Measurements from ENCODE around the gene ADGRG6.

Gene ADGRG6

DNA sequence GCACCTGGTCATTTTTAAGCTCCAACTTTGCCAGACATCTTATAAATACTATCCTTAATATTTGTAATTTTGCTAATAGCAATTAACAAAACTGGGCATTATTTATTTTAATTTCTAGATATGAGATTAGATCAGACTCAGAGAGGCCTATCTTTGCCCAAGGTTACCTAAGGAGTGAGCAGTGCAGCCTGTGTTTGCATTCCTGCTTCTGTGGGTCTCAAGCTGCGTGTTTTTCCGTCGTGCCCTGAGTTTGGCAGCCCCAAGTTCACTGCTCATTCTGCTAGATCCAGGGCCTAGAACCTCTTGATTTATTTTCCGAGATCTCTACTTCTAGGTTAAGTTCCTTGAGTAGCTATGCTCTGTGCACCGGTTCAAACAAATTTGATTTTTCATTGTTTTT lies 11.0 kb upstream of the ADGRG6 start:
- DNase-seq (ENCODE audit: low spot score) (no peak), FAIRE-seq (no peak)

GRCh38 chr6:142291512-142291911 lies 10.3 kb upstream of the ADGRG6 start:
- FAIRE-seq (no peak), DNase-seq (ENCODE audit: low spot score) (no peak)

DNA sequence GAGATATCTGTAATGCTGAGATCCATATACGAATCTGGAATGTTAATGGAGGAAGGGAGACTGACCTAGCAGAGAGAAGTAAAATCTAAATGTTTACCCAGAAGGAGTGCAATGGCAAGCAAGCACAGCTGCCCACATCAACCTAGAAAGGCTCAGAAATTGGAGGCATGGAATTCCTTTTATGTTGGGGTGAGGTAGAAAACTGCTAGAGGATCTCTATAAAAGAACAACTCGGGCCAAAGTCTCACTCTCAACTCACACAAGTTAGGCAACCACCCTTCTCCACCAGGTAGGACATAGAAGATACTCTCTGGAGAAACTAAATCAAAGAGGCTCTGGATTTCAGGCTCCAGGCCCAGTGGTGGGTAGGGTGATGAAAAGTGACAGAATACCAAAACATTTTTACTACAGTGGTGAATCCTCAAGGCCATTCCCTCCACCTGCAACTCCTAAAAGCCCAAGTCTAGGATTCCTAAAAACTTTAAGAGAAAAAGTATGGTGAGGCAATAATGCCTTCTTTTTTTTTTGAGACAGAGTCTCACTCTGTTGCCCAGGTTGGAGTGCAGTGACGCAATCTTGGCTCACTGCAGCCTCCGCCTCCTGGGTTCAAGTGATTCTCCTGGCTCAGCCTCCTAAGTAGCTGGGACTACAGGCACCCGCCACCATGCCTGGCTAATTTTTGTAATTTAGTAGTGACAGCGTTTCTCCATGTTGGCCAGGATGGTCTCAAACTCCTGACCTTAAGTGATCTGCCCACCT lies 9.5 kb upstream of the ADGRG6 start:
- no peak for FAIRE-seq
- no peak for DNase-seq (ENCODE audit: low spot score)

DNA sequence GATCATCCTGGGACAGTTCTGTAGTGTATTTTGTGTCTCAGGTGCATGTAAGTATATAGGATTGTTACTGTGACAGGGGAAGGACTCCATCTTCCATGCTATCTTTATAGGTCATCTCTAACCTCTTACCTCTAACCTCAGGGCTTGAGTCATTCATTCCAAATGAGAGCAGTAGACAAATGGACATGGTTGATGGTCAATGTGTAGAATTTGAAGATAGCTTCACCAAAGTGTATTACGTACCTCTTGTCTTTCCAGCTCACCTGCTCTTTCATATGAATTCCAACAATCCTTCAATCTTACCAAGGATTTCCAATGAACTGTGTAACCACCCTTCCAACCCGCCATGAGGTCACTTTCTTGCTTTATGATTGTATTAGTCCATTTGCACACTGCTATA lies 8.7 kb upstream of the ADGRG6 start:
- DNase-seq (ENCODE audit: low spot score): no peak
- FAIRE-seq: no peak

GRCh38 chr6:142294679-142295078 lies 7.1 kb upstream of the ADGRG6 start:
- DNase-seq (ENCODE audit: low spot score) (no peak), FAIRE-seq (no peak)

- DNase-seq (ENCODE audit: low spot score) (no peak), FAIRE-seq (no peak)
These were observed 4.7 kb upstream of the ADGRG6 start for GRCh38 chr6:142296975-142297604.

GRCh38 chr6:142297605-142297995 lies 4.2 kb upstream of the ADGRG6 start:
- DNase-seq (ENCODE audit: low spot score): no peak
- FAIRE-seq: no peak

DNA sequence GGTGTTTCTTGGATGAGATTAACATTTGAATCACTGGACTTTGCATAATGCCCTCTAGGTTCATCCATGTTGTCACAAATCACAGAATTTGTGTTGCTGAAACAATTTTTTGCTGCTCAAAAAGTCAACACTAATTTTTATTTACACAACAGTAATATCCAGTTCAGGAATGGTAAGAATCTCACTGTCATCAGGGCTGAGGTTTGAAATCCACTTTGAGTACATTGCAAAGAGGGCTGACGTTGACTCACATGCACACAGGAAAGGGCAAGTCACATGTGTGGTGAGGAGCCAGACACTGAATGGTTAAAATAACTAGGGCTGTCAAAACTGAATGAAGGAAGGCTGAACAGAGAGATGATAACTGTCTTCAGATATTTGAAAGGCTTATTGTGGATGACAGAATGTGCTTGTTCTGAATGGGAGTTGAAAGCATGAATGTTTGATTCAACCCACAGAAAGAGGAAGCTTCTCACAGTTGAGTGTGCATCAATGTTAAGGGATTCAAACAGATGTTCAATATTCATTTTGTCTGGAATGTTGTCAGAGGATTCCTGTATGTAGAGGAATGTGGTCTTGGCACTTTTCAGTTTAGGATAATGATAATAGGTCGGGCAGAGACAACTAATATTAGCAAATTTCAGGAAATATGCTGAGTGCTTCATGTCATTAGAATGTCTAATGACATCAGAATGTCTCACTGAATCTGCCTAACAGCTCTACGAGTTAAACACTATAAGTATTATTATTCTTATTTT lies 3.6 kb upstream of the ADGRG6 start:
- FAIRE-seq (no peak), DNase-seq (ENCODE audit: low spot score) (peak; percentile 64)

- FAIRE-seq (no peak), DNase-seq (ENCODE audit: low spot score) (no peak)
These were observed 1.5 kb upstream of the ADGRG6 start for GRCh38 chr6:142300302-142300701.

- DNase-seq (ENCODE audit: low spot score) (peak; percentile 37), FAIRE-seq (no peak)
These were observed 803 bp upstream of the ADGRG6 start for GRCh38 chr6:142300758-142301650.

GRCh38 chr6:142302421-142303175 lies 791 bp downstream of the ADGRG6 start:
- FAIRE-seq: no peak

DNA sequence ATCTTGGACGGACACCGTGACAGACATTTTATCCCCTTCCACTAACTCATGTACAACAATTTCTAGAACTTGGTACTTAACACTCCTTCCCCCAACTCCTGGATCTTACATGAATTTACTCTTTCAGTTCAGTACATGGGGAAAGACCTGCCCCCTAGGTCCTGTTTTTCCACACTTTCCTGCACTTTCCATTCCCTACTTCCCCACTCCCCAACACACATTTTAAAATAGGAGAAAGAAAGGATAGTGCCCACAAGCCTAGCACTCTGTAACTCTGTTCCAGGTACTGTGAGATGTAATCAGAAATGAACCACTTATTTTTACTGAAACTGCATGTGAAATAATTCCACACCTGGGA lies 1.3 kb downstream of the ADGRG6 start:
- no peak for DNase-seq (ENCODE audit: low spot score)
- FAIRE-seq: no peak

More at GRCh38 chr6:142302421-142303175, 791 bp downstream of the ADGRG6 start:
- DNase-seq (ENCODE audit: low spot score): no peak

DNA sequence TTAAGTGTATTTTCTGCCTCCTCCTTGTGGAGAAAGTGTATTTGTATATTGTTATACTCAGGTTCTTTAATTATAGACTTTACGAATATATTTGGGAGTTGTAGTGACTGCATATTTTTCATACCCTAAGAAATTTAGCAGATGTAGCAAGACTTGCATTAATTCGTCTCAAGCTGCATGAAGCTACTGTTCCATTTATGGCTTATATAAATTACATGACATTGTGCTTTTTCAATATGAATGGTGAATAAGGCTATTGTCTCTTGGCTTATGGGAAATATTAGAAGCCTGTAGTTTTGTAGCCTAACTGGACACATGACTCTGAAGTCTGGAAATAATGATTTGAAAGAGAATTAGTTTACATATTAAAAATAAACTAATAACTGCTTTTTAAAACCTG lies 2.4 kb downstream of the ADGRG6 start:
- FAIRE-seq: no peak

GRCh38 chr6:142306736-142307135 lies 4.9 kb downstream of the ADGRG6 start:
- FAIRE-seq (no peak), DNase-seq (ENCODE audit: low spot score) (no peak)

More for the DNA sequence above, 2.4 kb downstream of the ADGRG6 start:
- DNase-seq (ENCODE audit: low spot score): no peak

DNA sequence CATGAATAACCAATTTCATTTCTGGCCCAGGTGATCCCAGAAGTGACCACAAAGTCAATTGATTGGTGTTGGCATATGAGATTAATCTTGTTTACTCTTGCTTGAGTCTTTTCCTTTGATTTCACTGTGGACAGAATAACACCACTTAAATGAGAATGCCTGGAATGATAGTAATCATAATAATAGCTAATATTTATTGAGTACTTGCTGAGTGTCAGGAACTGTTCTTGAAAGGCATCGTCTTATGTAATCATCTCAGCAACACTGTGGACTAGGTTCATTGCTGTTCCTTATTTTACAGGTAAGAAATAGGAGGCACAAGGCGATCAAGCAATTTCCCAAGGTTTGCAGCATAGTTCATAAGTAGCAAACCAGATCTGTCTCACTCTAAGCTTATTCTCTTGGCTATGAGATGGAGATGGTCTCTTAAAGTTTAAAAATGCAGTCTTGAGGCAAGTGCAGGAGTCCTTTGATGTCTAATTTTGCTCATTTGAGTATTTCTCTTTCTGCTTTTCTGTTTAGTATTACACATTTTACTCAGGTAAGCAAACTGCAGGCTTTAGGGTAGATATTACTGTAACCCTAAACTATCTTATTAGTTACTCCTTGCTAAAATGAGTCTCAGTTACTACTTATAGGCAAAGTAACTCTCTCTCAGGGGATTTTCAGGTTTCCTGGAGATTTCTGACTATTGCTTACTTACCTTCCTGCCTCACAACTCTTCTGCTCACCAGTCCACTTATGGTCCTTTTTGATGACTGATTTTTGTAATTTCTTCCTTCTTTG lies 6.3 kb downstream of the ADGRG6 start:
- FAIRE-seq (no peak), DNase-seq (ENCODE audit: low spot score) (no peak)

DNA sequence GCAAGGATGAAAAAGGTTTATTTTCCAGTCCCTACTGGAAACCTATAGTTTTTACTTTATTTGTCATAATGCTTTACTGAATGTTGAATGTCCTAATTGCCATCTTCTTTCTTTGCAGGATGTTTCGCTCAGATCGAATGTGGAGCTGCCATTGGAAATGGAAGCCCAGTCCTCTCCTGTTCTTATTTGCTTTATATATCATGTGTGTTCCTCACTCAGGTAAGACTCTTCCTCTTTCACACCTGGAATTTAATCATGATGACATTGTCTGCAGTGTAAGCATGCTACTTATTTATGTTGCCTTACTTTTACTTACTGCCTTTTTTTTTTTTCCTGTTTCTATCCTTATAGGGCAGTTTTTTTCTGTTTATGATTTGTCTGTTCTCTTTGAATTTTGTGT lies 7.6 kb downstream of the ADGRG6 start:
- no peak for FAIRE-seq
- DNase-seq (ENCODE audit: low spot score): no peak

GRCh38 chr6:142313284-142313683 lies 11.5 kb downstream of the ADGRG6 start:
- DNase-seq (ENCODE audit: low spot score): peak; percentile 69
- no peak for FAIRE-seq

GRCh38 chr6:142316791-142317368 lies 15.1 kb downstream of the ADGRG6 start:
- DNase-seq (ENCODE audit: low spot score) (no peak), FAIRE-seq (no peak)

- DNase-seq (ENCODE audit: low spot score) (no peak), FAIRE-seq (no peak)
These were observed 16.9 kb downstream of the ADGRG6 start for GRCh38 chr6:142318714-142319113.

DNA sequence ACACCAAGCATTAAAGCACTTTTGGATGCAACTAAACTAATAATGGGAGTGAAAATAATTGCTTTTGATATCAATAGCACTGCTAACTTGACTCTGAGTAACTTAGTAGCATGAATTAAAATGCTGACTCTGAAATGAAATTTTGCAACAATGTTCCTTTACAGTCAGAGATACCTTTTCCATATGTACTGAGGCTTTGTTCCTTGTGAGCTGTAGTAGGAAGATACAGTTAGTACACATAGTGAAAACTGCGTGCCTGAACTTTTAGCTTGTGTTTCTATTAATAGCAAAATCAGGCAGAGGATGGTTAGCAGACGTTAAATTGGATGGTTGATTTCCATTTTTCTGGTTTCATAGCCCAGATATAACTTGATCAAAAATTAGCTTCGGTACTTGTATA lies 18.6 kb downstream of the ADGRG6 start:
- DNase-seq (ENCODE audit: low spot score): no peak
- FAIRE-seq: no peak

Measured in RCC 7860 (cell line).